ENCODE data around the gene ZNF814. TPM values are rescaled to one million over a fixed set of nuclear protein-coding genes. Genes with fewer than 3 reads are reported as not detected.

Gene ZNF814
- total and polyA plus RNA-seq, 2 experiments from 2014 or later = 3.6 to 14.1 TPM

DNA sequence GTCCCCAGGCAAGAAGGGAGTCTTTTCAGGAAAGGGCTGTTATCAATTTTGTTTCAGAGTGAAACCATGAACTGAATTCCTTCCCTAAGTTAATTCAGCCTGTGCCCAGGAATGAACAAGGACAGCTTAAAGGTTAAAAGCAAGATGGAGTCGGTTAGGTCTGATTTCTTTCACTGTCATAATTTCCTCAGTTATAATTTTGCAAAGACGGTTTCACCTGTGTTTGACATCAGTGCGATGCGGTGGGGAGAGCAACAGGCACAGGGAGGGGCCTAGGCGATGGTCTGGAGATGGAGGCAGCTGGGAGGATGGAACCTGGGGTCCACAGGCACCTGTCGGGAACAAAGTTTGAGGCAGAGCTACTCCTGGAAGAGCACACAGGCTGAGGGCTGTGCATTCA, 68.2 kb downstream of the ZNF814 start:
- TF ChIP-seq EZH2 (IDR thresholded peaks at IDR 0.05; ENCODE audit: insufficient read depth, poor library complexity, severe bottlenecking) = no peak
- no peak for TF ChIP-seq EZH2phosphoT487 (IDR thresholded peaks at IDR 0.05; ENCODE audit: insufficient read depth, low read depth)
- peak overlapping the region; percentile 99 for H3K9ac ChIP-seq
- H3K79me2 ChIP-seq (ENCODE audit: insufficient read depth) = peaks cover 83% of the 10 kb centered on the region
- in situ Hi-C loops (cut with MboI) = no loop called here
- 54 to 57% methylated on average over 6 of the region's 6 CpGs for WGBS, 2 experiments (ENCODE audit: low coverage in 1 of 2, low lambda C conversion rate in 2 of 2, missing lambda C conversion rate in 2 of 2)
- no peak for DNase-seq
- H2AFZ ChIP-seq = 0 out of 2 replicates have a peak overlapping the region, but pooled peaks have one; percentile 90
- H3F3A ChIP-seq (ENCODE audit: insufficient read depth) = 0 out of 2 replicates have a peak, but pooled peaks cover 5% of the 10 kb centered on the region
- H3K27me3 ChIP-seq (replicated peaks; ENCODE audit: insufficient read depth) = no peaks in the 10 kb centered on the region
- H3K4me3 ChIP-seq = peak overlapping the region; percentile 95
- H3K9me3 ChIP-seq (ENCODE audit: low read depth) = no peaks in the 10 kb centered on the region
- H4K20me1 ChIP-seq (ENCODE audit: insufficient read depth) = peaks cover 3% of the 10 kb centered on the region; the same call in 1 of the 2 replicates
- H3K36me3 ChIP-seq (ENCODE audit: low read depth) = no peaks in the 10 kb centered on the region
- H3K27ac ChIP-seq = peak overlapping the region; percentile 92
- peaks cover 9% of the 10 kb centered on the region for H3K4me1 ChIP-seq (ENCODE audit: insufficient read depth)
- peak overlapping the region; percentile 95 for H3K4me2 ChIP-seq (ENCODE audit: unreplicated experiment)
- no peaks in the 10 kb centered on the region for H3K9me2 ChIP-seq (ENCODE audit: insufficient read depth)

DNA sequence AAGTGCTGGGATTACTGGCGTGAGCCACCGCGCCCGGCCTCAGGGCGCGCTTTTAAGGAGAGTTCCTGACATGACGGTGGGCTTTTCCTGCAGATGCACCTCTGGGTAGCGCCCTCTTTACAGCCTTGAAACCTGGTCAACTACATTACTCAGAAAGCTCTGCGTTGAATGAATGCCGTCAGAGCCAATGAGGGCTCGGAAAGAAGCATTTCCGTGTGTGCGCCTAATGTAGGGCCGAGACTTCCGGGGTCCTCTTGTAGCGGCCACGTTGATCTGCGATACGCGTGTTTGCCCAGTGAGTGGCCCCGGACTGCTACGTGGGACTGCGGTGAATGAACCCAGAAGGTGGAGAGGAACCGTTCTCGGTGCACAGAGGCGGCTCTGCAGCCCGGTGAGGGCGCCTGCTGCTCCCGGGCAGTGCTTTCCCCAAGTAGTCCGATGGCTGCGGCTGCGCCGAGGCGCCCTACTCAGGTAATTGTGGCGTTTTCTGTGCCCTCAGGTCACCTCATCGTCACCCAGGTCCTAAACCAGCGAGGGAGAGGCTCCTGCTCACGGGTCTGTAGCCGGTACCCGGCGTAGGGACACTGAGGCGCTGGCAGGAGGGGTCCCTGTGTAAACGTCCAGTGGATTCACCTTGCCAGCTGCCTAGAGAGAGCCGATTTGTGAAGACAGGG, 69.2 kb downstream of the ZNF814 start:
- peaks cover 9% of the 10 kb centered on the region for H3K4me1 ChIP-seq (ENCODE audit: insufficient read depth)
- TF ChIP-seq EZH2 (IDR thresholded peaks at IDR 0.05; ENCODE audit: insufficient read depth, poor library complexity, severe bottlenecking) (no peak), EZH2phosphoT487 (IDR thresholded peaks at IDR 0.05; ENCODE audit: insufficient read depth, low read depth) (no peak)
- 0 to 1% methylated on average over 43 to 44 of the region's 44 CpGs for WGBS, 2 experiments (ENCODE audit: low coverage in 1 of 2, low lambda C conversion rate in 2 of 2, missing lambda C conversion rate in 2 of 2)
- H3K36me3 ChIP-seq (ENCODE audit: low read depth) = no peaks in the 10 kb centered on the region
- H2AFZ ChIP-seq = peak overlapping the region; percentile 90
- peak overlapping the region; percentile 92 for H3K27ac ChIP-seq
- H3K9me3 ChIP-seq (ENCODE audit: low read depth) = no peaks in the 10 kb centered on the region
- peak overlapping the region; percentile 95 for H3K4me3 ChIP-seq
- H3K9ac ChIP-seq = peak overlapping the region; percentile 99
- peaks cover 74% of the 10 kb centered on the region for H3K79me2 ChIP-seq (ENCODE audit: insufficient read depth)
- in situ Hi-C loops (cut with MboI) = no loop called here
- peaks cover 3% of the 10 kb centered on the region; the same call in 1 of the 2 replicates for H4K20me1 ChIP-seq (ENCODE audit: insufficient read depth)
- DNase-seq = peak; percentile 98
- peak overlapping the region; percentile 95 for H3K4me2 ChIP-seq (ENCODE audit: unreplicated experiment)
- H3K9me2 ChIP-seq (ENCODE audit: insufficient read depth) = no peaks in the 10 kb centered on the region
- no peaks in the 10 kb centered on the region for H3K27me3 ChIP-seq (replicated peaks; ENCODE audit: insufficient read depth)
- H3F3A ChIP-seq (ENCODE audit: insufficient read depth) = 0 out of 2 replicates have a peak, but pooled peaks cover 4% of the 10 kb centered on the region

DNA sequence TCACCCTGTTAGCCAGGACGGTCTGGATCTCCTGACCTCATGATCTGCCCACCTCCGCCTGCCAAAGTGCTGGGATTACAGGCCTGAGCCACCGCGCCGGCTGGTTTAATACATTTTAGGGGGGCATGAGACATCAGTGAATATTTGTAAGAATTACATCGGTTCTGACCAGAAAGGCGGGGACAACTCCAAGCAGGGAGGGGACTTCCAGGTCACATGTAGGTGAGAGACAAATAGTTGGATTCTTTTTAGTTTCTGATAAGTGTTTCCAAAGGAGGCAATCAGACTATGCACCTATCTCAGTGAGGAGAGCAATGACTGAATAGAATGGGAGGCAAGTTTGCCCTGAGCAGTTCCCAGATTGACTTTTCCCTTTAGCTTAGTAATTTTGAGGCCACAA, 70.5 kb downstream of the ZNF814 start:
- in situ Hi-C loops (cut with MboI) = no loop called here
- no peak overlapping the region for H3K9ac ChIP-seq
- peaks cover 9% of the 10 kb centered on the region for H3K4me1 ChIP-seq (ENCODE audit: insufficient read depth)
- peaks cover 72% of the 10 kb centered on the region for H3K79me2 ChIP-seq (ENCODE audit: insufficient read depth)
- TF ChIP-seq EZH2 (IDR thresholded peaks at IDR 0.05; ENCODE audit: insufficient read depth, poor library complexity, severe bottlenecking) (no peak), EZH2phosphoT487 (IDR thresholded peaks at IDR 0.05; ENCODE audit: insufficient read depth, low read depth) (no peak)
- no peak overlapping the region for H3K27ac ChIP-seq
- no peaks in the 10 kb centered on the region for H3K27me3 ChIP-seq (replicated peaks; ENCODE audit: insufficient read depth)
- DNase-seq = no peak
- no peak overlapping the region for H3K4me2 ChIP-seq (ENCODE audit: unreplicated experiment)
- H2AFZ ChIP-seq = peak overlapping the region; percentile 90
- H3K4me3 ChIP-seq = no peak overlapping the region
- no peaks in the 10 kb centered on the region for H3F3A ChIP-seq (ENCODE audit: insufficient read depth)
- no peaks in the 10 kb centered on the region for H3K36me3 ChIP-seq (ENCODE audit: low read depth)
- no peaks in the 10 kb centered on the region for H3K9me2 ChIP-seq (ENCODE audit: insufficient read depth)
- WGBS, 2 experiments (ENCODE audit: low coverage in 1 of 2, low lambda C conversion rate in 2 of 2, missing lambda C conversion rate in 2 of 2) = 72 to 89% methylated on average over 7 of the region's 7 CpGs
- no peaks in the 10 kb centered on the region for H3K9me3 ChIP-seq (ENCODE audit: low read depth)
- peaks cover 3% of the 10 kb centered on the region; the same call in 1 of the 2 replicates for H4K20me1 ChIP-seq (ENCODE audit: insufficient read depth)

DNA sequence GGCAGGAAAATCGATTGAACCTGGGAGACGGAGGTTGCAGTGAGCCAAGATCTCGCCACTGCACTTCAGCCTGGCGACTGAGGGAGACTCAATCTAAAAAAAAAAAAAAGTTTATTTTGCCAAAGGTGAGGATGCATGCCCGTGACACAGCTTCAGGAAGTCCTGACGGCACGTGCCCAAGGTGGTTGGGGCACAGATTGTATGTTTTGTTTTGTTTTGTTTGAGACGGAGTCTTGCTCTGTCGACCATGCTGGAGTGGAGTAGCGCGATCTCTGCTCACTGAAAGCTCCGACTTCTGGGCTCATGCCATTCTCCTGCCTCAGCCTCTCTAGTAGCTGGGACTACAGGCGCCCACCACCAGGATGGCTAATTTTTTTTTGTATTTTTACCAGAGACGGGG, 70.9 kb downstream of the ZNF814 start:
- Histone ChIP-seq H3F3A (ENCODE audit: insufficient read depth) (no peaks in the 10 kb centered on the region), H3K4me2 (ENCODE audit: unreplicated experiment) (no peak overlapping the region), H4K20me1 (ENCODE audit: insufficient read depth) (peaks cover 3% of the 10 kb centered on the region; the same call in 1 of the 2 replicates), H3K27me3 (replicated peaks; ENCODE audit: insufficient read depth) (no peaks in the 10 kb centered on the region), H3K4me1 (ENCODE audit: insufficient read depth) (peaks cover 9% of the 10 kb centered on the region), H3K27ac (no peak overlapping the region), H3K4me3 (no peak overlapping the region), H3K79me2 (ENCODE audit: insufficient read depth) (peaks cover 70% of the 10 kb centered on the region), H3K36me3 (ENCODE audit: low read depth) (no peaks in the 10 kb centered on the region), H2AFZ (no peak overlapping the region), H3K9me3 (ENCODE audit: low read depth) (no peaks in the 10 kb centered on the region), H3K9ac (no peak overlapping the region), H3K9me2 (ENCODE audit: insufficient read depth) (no peaks in the 10 kb centered on the region)
- TF ChIP-seq EZH2phosphoT487 (IDR thresholded peaks at IDR 0.05; ENCODE audit: insufficient read depth, low read depth) (no peak), EZH2 (IDR thresholded peaks at IDR 0.05; ENCODE audit: insufficient read depth, poor library complexity, severe bottlenecking) (no peak)
- no peak for DNase-seq
- 89 to 94% methylated on average over 14 of the region's 14 CpGs for WGBS, 2 experiments (ENCODE audit: low coverage in 1 of 2, low lambda C conversion rate in 2 of 2, missing lambda C conversion rate in 2 of 2)
- in situ Hi-C loops (cut with MboI) = no loop called here
